NCI-H524 (cell line): Measurements from ENCODE around the gene CRYL1.

Source experiments
- DNase-seq, 2 experiments: peaks; one replicate each; lab custom pipeline; 2025; lab: John Stamatoyannopoulos, UW

The CRYL1 gene

GRCh38 chr13:20420938-20421337, 104.7 kb downstream of the CRYL1 start:
- DNase-seq: no peak

DNA sequence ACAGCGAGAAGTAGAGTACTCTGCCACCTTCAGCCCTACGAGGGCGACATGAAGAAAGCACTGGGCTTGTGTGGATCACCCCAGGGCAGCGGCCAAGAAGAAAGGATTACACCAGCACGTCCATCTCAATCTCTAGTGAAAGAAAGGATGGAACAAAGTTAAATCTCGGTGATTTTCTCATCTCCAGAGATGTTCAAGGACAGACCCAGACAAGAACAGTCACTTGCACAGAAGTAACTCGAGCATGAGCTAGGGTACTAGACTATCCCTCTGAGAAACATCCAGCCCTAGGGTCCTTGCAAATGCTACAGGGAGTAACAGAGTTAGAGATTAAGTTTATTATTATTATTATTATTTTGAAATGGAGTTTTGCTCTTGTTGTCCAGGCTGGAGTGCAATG, 106.7 kb downstream of the CRYL1 start:
- no peak for DNase-seq

DNA sequence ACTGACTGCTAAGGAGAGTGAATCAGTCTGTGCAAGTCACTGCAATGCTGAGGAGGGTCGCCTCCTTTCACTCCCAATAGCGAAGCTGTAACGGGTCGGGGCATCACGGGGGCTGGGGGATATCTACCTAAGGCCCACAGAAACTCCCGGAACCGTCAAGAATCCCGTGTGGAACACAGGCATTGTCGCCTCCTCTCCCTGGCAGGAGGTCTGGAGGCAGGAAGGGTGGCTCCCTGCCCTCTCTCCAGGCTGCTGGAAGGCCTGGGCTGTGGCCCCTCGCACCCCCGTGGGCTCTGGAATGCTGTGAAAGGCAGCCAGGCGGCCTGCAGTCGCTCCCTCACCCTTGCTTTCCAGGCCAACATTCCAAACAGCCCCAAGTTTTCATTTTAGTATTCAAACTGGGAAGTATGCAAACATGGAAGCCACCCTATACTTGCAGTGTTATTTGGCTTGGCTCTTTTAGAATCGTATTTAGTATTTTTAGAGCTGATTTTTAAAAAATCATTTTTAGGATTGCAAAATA, 109.4 kb downstream of the CRYL1 start:
- DNase-seq: no peak

- no peak for DNase-seq
These were observed 110.0 kb downstream of the CRYL1 start for GRCh38 chr13:20415694-20416107.

DNA sequence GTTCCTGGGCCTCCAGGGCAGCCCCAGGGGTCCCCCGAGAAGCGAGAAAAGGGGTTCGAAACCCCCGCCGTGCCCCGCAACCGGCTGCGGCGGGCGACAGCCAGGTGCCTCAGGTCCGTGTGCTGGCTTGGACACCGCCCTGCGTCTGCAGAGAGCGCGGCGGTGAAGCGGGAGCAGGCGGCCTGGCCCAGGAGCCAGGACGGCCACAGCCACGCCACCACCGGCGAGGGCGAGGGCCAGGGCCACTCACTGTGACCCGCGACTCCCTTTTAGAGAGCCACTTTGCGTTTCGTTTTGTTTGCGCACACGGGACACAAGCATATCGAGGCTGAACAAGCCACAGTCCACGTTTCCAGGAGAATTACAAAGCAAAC, 110.4 kb downstream of the CRYL1 start:
- no peak for DNase-seq

DNA sequence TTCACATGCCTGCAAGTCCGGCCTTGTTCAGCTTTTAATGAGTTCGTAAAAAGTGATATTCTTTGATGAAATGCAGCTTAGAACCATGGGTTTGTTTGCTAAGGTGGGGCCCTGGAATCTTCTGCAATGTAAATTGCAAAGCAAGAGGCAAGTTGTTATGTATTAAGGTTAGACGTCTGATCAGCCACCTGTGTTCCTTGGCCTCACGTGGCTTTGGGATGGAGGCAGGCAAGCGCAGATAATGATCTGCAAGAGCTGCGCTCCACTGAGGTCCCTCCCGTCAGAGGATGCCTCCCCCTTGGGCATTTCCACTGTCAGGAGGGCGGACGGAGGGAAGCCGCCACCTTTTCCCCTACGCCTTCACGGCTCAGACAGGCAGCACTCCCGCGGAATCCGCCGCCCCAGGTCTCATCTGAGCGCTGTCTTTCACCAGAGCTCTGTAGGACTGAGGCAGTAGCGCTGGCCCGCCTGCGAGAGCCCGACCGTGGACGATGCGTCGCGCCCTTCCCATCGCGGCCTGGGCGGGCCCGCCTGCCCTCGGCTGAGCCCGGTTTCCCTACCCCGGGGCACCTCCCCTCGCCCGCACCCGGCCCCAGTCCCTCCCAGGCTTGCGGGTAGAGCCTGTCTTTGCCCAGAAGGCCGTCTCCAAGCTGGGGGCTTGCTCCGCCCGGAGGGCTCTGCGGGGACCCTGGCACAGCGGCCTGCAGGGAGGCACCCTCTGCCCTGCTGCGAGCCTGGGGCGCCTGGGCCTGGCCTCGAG, 110.9 kb downstream of the CRYL1 start:
- no peak for DNase-seq

- DNase-seq: no peak
These were observed 112.8 kb downstream of the CRYL1 start for GRCh38 chr13:20412691-20413355.

- no peak for DNase-seq
These were observed 113.9 kb downstream of the CRYL1 start for GRCh38 chr13:20411638-20412342.

GRCh38 chr13:20410726-20411125, 114.9 kb downstream of the CRYL1 start:
- DNase-seq: no peak

GRCh38 chr13:20408181-20408580, 117.5 kb downstream of the CRYL1 start:
- DNase-seq: no peak

GRCh38 chr13:20407759-20408158, 117.9 kb downstream of the CRYL1 start:
- no peak for DNase-seq

GRCh38 chr13:20405691-20406090, 120.0 kb downstream of the CRYL1 start:
- no peak for DNase-seq

DNA sequence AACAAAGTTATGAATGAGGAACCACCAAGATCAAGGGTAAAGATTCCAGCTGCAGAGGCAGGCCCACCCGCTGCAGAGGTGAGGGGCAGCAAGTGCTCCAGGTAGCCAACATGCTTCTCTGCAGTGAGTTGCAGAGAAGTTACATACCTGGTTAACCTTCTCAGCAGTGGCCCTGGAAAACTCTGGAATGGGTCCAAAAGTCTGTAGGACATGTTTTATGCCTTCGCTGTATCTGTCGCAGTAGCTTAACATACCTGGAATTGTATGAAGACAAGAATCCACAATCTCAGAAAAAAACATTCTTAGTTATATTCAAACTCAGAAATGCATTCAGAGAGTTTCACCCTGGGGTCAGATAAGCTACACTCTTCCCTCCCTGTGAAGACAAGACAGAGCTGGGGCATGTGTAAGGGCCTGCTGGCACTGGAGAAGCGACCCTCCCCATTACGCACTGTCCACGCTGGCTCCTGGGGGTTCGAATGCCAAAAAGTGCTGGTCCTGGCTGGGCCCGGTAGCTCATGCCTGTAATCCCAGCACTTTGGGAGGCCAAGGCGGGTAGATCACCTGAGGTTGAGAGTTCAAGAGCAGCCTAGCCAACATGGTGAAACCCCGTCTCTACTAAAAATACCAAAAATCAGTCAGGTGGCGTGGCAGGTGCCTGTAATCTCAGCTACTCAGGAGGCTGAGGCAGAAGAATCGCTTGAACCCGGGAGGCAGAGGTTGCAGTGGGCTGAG, 121.0 kb downstream of the CRYL1 start:
- DNase-seq: no peak

GRCh38 chr13:20403826-20404225, 121.8 kb downstream of the CRYL1 start:
- DNase-seq: no peak

GRCh38 chr13:20402881-20403280, 122.8 kb downstream of the CRYL1 start:
- DNase-seq: no peak

- DNase-seq: no peak
These were observed 123.5 kb downstream of the CRYL1 start for GRCh38 chr13:20401931-20402856.

- DNase-seq: no peak
These were observed 124.1 kb downstream of the CRYL1 start for GRCh38 chr13:20401531-20401930.

- DNase-seq: no peak
These were observed 124.9 kb downstream of the CRYL1 start for GRCh38 chr13:20400774-20401173.

DNA sequence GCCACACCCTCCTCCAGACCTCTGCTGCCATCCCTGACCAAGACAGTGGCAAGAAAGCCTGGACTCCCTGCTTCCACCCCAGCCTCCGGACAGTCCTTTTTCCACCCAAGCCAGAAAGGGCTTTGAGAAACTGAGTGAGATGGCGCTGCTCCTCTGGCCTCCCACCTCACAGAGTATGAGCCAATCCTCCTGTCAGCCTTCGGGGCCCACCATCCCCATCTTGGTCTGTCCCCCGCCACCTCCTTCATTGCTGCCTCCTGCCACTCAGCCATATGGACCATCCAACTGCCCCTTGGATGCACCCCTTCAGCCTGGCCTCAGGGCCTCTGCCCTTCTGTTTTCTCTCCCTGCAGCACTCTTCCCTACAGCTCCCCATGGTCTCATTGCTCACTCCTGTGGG, 125.7 kb downstream of the CRYL1 start:
- no peak for DNase-seq

DNA sequence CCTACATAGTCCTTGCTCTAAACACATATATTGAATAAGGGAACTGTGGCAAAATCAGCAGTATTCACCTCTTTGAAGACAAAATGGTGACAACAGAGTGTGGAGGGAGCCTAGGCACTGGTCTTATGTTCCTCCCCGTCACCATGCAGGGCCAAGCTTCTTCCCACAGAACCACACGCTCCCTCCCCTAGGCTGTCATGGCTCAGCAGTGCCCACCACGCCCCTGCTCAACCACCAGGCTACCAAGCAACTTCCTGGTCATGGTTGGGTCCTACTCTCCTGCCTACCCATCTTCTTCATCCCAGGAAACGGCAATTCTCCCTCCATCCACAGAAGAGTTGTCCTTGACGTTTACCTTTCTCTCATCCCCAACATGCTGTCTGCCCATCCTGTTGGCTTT, 126.1 kb downstream of the CRYL1 start:
- no peak for DNase-seq

DNA sequence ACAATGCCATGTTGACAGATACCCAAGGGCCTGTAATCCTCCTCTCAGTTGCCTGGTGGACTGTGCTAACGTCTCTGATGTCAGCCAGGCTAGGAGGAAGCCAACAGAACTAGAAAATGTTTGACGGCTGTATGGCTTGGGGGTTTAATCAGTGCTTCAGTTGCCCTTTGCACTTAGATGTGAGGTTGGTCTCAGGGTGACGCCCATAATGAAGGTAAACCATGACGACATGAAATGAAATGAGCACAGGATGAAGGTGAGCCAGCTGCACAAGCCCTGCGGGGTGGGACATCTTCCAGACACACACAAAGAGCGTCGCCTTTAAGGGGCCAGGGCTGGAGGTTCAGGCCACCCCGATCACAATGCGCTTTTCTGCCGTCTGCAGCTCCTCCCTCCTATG, 127.2 kb downstream of the CRYL1 start:
- DNase-seq: no peak
